HepG2 (cell line): Measurements from ENCODE around the gene RFXANK. TPM values are rescaled to one million over a fixed set of nuclear protein-coding genes. Genes with fewer than 3 reads are reported as not detected.

Source experiments
- AGO2 ChIP-seq: fragments of 200-400 bp; formaldehyde crosslinking; optimal IDR thresholded peaks from 2 replicates; pipeline ENCODE3; 2017; ENCODE audit warnings: mild to moderate bottlenecking, low read depth, low read length, moderate library complexity
- ASH2L ChIP-seq: fragments of 300-600, 200-600 bp; sonication (generic); IDR thresholded peaks from 2 replicates; pipeline ENCODE4 v1.7.0; 2017; ENCODE audit warnings: low read depth, mild to moderate bottlenecking, moderate library complexity, mixed read lengths, low read length; ENCODE audit not compliant: insufficient read length
- CREB1 ChIP-seq, 2 experiments: fragments of 450-650 bp in 1 of 2; IDR thresholded peaks; 2 replicates each; pipeline ENCODE4 v1.6.1; 2016 to 2017; ENCODE audit warnings: control low read depth in 1 of 2, mild to moderate bottlenecking in 1 of 2, missing compliant biosample characterization in 1 of 2, missing genetic modification characterization in 1 of 2
- GFI1 ChIP-seq: sonication (generic); formaldehyde crosslinking; IDR thresholded peaks from 2 replicates; pipeline ENCODE4 v1.5.0; 2020; ENCODE audit warnings: missing genetic modification reagents, mild to moderate bottlenecking, borderline replicate concordance
- IKZF4 ChIP-seq: sonication (generic); formaldehyde crosslinking; IDR thresholded peaks from 2 replicates; pipeline ENCODE4 v1.5.1; 2020; ENCODE audit warnings: borderline replicate concordance, mild to moderate bottlenecking, low read depth, missing genetic modification reagents; ENCODE audit errors: not compliant biosample characterization
- KDM5B ChIP-seq: sonication (generic); formaldehyde crosslinking; IDR thresholded peaks from 2 replicates; pipeline ENCODE4 v1.4.0; 2020; ENCODE audit warnings: missing genetic modification reagents, mild to moderate bottlenecking, borderline replicate concordance
- NR1H2 ChIP-seq: sonication (generic); formaldehyde crosslinking; IDR thresholded peaks from 2 replicates; pipeline ENCODE4 v1.8.1; 2022; ENCODE audit warnings: low read depth, missing genetic modification reagents, borderline replicate concordance
- NR2F2 ChIP-seq: IDR thresholded peaks from 2 replicates; pipeline ENCODE4 v1.6.1; 2012; ENCODE audit warnings: low read depth, inconsistent platforms, borderline replicate concordance
- NRL ChIP-seq: sonication (generic); formaldehyde crosslinking; IDR thresholded peaks from 2 replicates; pipeline ENCODE4 v1.5.0; 2020; ENCODE audit warnings: missing genetic modification reagents, mild to moderate bottlenecking, moderate library complexity, borderline replicate concordance
- PHF8 ChIP-seq: sonication (generic); formaldehyde crosslinking; IDR thresholded peaks from 2 replicates; pipeline ENCODE4 v1.5.0; 2020; ENCODE audit warnings: missing genetic modification reagents
- PTBP1 ChIP-seq: fragments of 200-400 bp; formaldehyde crosslinking; IDR thresholded peaks from 2 replicates; pipeline ENCODE4 v1.6.1; 2018; ENCODE audit warnings: low read length, low read depth; ENCODE audit not compliant: poor library complexity, severe bottlenecking
- SAP130 ChIP-seq: IDR thresholded peaks from 2 replicates; pipeline ENCODE4 v1.6.1; 2016; ENCODE audit warnings: low read depth
- SETDB1 ChIP-seq: sonication (generic); formaldehyde crosslinking; IDR thresholded peaks from 2 replicates; pipeline ENCODE4 v1.5.1; 2020; ENCODE audit warnings: missing genetic modification reagents, mild to moderate bottlenecking, borderline replicate concordance
- SNAPC2 ChIP-seq: sonication (generic); formaldehyde crosslinking; IDR thresholded peaks from 2 replicates; pipeline ENCODE4 v1.8.1; 2022; ENCODE audit warnings: mild to moderate bottlenecking, missing genetic modification reagents
- SOX6 ChIP-seq, 2 experiments: fragments of 450-650 bp in 1 of 2; sonication (generic) in 1 of 2; formaldehyde crosslinking in 1 of 2; IDR thresholded peaks; 2 replicates each; pipeline versions ENCODE4 v1.4.0 to v1.6.1; 2017 to 2020; ENCODE audit warnings: antibody characterized with exemption in 1 of 2, mild to moderate bottlenecking in 1 of 2, missing genetic modification reagents in 1 of 2
- SP4 ChIP-seq: sonication (generic); formaldehyde crosslinking; IDR thresholded peaks from 2 replicates; pipeline ENCODE4 v1.8.1; 2023; ENCODE audit warnings: mild to moderate bottlenecking, missing genetic modification reagents
- ZNF598 ChIP-seq: sonication (generic); formaldehyde crosslinking; IDR thresholded peaks from 2 replicates; pipeline ENCODE4 v1.5.1; 2020; ENCODE audit warnings: mild to moderate bottlenecking, missing genetic modification reagents, borderline replicate concordance
- polyA plus RNA-seq, 8 experiments: library from polyadenylated mRNA; depleted of rRNA in 3 of 8; stranded (reverse) in 7 of 8; unstranded in 1 of 8; fragments of >200 nt; fragmentation: Illumina TruSeq in 4 of 8; extraction: Trizol in 4 of 8; gene quantifications; 2 replicates each; pipeline versions ENCODE4 v1.2.1 to v1.2.3, GENCODE V29; 2011 to 2016; ENCODE audit warnings: low read depth in 4 of 8, missing spikeins in 1 of 8, mixed read lengths in 1 of 8; ENCODE audit not compliant: insufficient read depth in 1 of 8
- total RNA-seq, 5 experiments: library from RNA; depleted of rRNA; stranded (reverse); fragments of >200 nt; fragmentation: Illumina TruSeq; extraction: Trizol; gene quantifications; 2 replicates each; pipeline ENCODE4 v1.2.3, GENCODE V29; 2016; ENCODE audit warnings: low read depth in 1 of 5
- TF ChIP-seq, protein P1 (sequence below): sonication (generic); formaldehyde crosslinking; IDR thresholded peaks from 2 replicates; pipeline ENCODE4 v1.8.0; 2022; ENCODE audit warnings: mild to moderate bottlenecking, missing genetic modification reagents
- TF ChIP-seq, protein P2 (sequence below): sonication (generic); formaldehyde crosslinking; IDR thresholded peaks from 2 replicates; pipeline ENCODE4 v1.5.0; 2020; ENCODE audit warnings: mild to moderate bottlenecking, missing genetic modification reagents, borderline replicate concordance
- TF ChIP-seq, protein P3 (sequence below): sonication (generic); formaldehyde crosslinking; IDR thresholded peaks from 2 replicates; pipeline ENCODE4 v1.5.1; 2020; ENCODE audit warnings: missing genetic modification reagents, mild to moderate bottlenecking, borderline replicate concordance
- TF ChIP-seq, protein P4 (sequence below): sonication (generic); formaldehyde crosslinking; IDR thresholded peaks from 2 replicates; pipeline ENCODE4 v1.5.1; 2020; ENCODE audit warnings: mild to moderate bottlenecking, moderate library complexity, missing genetic modification reagents

The RFXANK gene
- total and polyA plus RNA-seq, 2 of the 13 experiments (the other 11 are each of a cell fraction or from before 2014, with no cell fraction given) = 49.9 to 80.7 TPM

DNA sequence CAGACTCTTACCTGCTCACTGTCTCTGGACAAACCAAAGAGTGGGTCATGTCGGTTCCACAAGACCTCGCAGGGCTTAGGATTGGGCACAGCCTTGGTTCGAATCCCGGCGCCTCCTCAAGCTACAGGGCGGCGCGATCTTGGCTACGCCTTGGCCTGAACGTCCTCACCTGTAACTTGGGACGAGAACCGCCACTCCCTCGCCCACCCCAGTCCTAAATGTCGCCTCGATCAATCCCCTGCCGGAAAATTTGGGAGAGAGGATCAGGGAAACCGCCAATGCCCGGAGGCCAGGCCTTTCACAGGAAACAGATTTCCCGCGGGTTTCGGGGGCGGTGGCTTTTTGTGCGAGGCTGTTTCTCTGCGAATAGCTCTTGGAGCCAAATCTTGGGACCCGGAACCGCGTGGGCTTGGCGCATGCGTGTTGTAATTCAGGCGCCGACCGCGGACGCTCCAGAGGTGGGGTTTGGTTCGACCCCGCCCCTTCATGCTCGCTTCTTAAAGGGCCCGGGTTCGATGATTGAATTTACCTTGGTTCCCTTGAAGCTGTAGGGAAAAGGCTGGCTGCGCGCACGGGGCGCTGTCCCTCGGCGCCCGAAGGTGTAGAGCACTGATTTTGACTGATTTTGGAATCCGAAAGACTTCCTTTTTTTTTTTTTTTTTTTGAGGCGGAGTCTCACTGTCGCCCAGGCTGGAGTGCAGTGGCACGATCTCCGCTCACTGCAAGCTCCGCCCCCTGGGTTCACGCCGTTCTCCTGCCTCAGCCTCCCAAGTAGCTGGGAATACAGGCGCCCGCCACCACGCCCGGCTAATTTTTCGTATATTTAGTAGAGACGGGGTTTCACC lies 11.2 kb downstream of the RFXANK start, which contains the start of gene NR2C2AP (continued):
- TF ChIP-seq, protein P1, sequence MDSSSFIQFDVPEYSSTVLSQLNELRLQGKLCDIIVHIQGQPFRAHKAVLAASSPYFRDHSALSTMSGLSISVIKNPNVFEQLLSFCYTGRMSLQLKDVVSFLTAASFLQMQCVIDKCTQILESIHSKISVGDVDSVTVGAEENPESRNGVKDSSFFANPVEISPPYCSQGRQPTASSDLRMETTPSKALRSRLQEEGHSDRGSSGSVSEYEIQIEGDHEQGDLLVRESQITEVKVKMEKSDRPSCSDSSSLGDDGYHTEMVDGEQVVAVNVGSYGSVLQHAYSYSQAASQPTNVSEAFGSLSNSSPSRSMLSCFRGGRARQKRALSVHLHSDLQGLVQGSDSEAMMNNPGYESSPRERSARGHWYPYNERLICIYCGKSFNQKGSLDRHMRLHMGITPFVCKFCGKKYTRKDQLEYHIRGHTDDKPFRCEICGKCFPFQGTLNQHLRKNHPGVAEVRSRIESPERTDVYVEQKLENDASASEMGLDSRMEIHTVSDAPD = no peak
- TF ChIP-seq CREB1 (IDR thresholded peaks at IDR 0.05) (no peak), CREB1 (CRISPR knock-in tag; IDR thresholded peaks at IDR 0.05) (peak; percentile 19; the same call in 1 of the 2 replicates), NRL (CRISPR knock-in tag) (peak; percentile 74; the same call in 1 of the 2 replicates), SAP130 (CRISPR knock-in tag) (peak; percentile 86), ZNF598 (0 out of 2 replicates have a peak, but pooled peaks have one; percentile 47), ASH2L (peak; percentile 58), SETDB1 (CRISPR knock-in tag) (no peak), NR2F2 (no peak), NR1H2 (CRISPR knock-in tag) (no peak), PHF8 (CRISPR knock-in tag) (peak; percentile 69), KDM5B (CRISPR knock-in tag) (peak; percentile 44; the same call in 1 of the 2 replicates), SNAPC2 (CRISPR knock-in tag) (0 out of 2 replicates have a peak, but pooled peaks have one; percentile 68), SOX6 (IDR thresholded peaks at IDR 0.05) (no peak), SOX6 (CRISPR knock-in tag; IDR thresholded peaks at IDR 0.05) (0 out of 2 replicates have a peak, but pooled peaks have one; percentile 16), PTBP1 (peak; percentile 25), IKZF4 (CRISPR knock-in tag) (no peak), SP4 (CRISPR knock-in tag) (0 out of 2 replicates have a peak, but pooled peaks have one; percentile 27), GFI1 (0 out of 2 replicates have a peak, but pooled peaks have one; percentile 13), AGO2 (peak; percentile 81)
- TF ChIP-seq, protein P2, sequence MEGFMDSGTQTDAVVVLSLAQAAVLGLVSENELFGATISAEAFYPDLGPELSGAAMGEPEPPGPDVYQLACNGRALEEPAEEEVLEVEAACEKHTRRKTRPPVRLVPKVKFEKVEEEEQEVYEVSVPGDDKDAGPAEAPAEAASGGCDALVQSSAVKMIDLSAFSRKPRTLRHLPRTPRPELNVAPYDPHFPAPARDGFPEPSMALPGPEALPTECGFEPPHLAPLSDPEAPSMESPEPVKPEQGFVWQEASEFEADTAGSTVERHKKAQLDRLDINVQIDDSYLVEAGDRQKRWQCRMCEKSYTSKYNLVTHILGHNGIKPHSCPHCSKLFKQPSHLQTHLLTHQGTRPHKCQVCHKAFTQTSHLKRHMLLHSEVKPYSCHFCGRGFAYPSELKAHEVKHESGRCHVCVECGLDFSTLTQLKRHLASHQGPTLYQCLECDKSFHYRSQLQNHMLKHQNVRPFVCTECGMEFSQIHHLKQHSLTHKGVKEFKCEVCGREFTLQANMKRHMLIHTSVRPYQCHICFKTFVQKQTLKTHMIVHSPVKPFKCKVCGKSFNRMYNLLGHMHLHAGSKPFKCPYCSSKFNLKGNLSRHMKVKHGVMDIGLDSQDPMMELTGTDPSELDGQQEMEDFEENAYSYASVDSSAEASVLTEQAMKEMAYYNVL (CRISPR knock-in tag) = 0 out of 2 replicates have a peak, but pooled peaks have one; percentile 27
- TF ChIP-seq, protein P3, sequence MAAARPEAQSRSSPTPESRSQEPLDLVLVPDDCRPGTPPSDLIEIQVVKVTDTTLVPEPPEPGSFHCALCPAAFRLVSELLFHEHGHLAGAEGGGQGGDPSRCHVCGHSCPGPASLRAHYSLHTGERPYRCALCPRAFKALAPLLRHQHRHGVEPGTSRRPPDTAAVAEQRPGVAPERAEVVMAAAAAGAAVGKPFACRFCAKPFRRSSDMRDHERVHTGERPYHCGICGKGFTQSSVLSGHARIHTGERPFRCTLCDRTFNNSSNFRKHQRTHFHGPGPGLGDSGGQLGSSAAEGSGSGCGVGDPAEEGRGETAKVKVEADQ (CRISPR knock-in tag) = no peak
- TF ChIP-seq, protein P4, sequence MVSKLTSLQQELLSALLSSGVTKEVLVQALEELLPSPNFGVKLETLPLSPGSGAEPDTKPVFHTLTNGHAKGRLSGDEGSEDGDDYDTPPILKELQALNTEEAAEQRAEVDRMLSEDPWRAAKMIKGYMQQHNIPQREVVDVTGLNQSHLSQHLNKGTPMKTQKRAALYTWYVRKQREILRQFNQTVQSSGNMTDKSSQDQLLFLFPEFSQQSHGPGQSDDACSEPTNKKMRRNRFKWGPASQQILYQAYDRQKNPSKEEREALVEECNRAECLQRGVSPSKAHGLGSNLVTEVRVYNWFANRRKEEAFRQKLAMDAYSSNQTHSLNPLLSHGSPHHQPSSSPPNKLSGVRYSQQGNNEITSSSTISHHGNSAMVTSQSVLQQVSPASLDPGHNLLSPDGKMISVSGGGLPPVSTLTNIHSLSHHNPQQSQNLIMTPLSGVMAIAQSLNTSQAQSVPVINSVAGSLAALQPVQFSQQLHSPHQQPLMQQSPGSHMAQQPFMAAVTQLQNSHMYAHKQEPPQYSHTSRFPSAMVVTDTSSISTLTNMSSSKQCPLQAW = 0 out of 2 replicates have a peak, but pooled peaks have one; percentile 23
